HG02763 (cell line): ENCODE measurements around the gene POLR2L.

Experiments used
- ATAC-seq: cut with Tn5 transposase; IDR thresholded peaks from one replicate; pipeline ENCODE4 v1.9.1; 2021; ENCODE audit warnings: mild to moderate bottlenecking, moderate library complexity; ENCODE audit not compliant: unreplicated experiment

POLR2L gene

GRCh38 chr11:813456-814096, 28.8 kb downstream of the POLR2L start:
- ATAC-seq, result no peak

GRCh38 chr11:813072-813455, 29.3 kb downstream of the POLR2L start:
- no peak for ATAC-seq

GRCh38 chr11:812390-812789, 29.9 kb downstream of the POLR2L start:
- no peak for ATAC-seq

GRCh38 chr11:811446-812245, 30.7 kb downstream of the POLR2L start:
- no peak for ATAC-seq

GRCh38 chr11:810040-810567, 32.2 kb downstream of the POLR2L start:
- no peak for ATAC-seq

- peak; percentile 71 for ATAC-seq
Observed at GRCh38 chr11:809287-810039, 32.9 kb downstream of the POLR2L start, which contains the start of gene RPLP2. TSS of gene RPLP2 (plus strand) at chr11:809967. CDS start at chr11:810235, 268 bp downstream.

- no peak for ATAC-seq
Observed at GRCh38 chr11:808427-809286, 33.7 kb downstream of the POLR2L start.

GRCh38 chr11:804599-804964, 37.7 kb downstream of the POLR2L start:
- ATAC-seq, result no peak

GRCh38 chr11:803770-804598, 38.3 kb downstream of the POLR2L start:
- no peak for ATAC-seq

GRCh38 chr11:803467-803742, 38.9 kb downstream of the POLR2L start:
- ATAC-seq, result no peak

- ATAC-seq, result no peak
Observed at GRCh38 chr11:802693-803466, 39.4 kb downstream of the POLR2L start.

- ATAC-seq, result no peak
Observed at GRCh38 chr11:802018-802617, 40.2 kb downstream of the POLR2L start.

GRCh38 chr11:801097-801780, 41.1 kb downstream of the POLR2L start:
- no peak for ATAC-seq

GRCh38 chr11:800473-800872, 41.9 kb downstream of the POLR2L start:
- no peak for ATAC-seq

- no peak for ATAC-seq
Observed at GRCh38 chr11:799641-800316, 42.5 kb downstream of the POLR2L start.

GRCh38 chr11:798093-798713, 44.1 kb downstream of the POLR2L start, which contains the start of gene SLC25A22:
TSS of gene SLC25A22 (minus strand) at chr11:798281. CDS start at chr11:795006, 3,275 bp downstream.
- peak; percentile 69 for ATAC-seq
